ENCODE measurements around the gene PLB1. TPM values are rescaled to one million over a fixed set of nuclear protein-coding genes. Genes with fewer than 3 reads are reported as not detected.

PLB1 gene
- total and polyA plus RNA-seq, 9 of the 15 experiments (the other 6 are each of a cell fraction or from before 2014, with no cell fraction given) = 0.01 to 0.09 (median 0.07) TPM; not detected in 2

DNA sequence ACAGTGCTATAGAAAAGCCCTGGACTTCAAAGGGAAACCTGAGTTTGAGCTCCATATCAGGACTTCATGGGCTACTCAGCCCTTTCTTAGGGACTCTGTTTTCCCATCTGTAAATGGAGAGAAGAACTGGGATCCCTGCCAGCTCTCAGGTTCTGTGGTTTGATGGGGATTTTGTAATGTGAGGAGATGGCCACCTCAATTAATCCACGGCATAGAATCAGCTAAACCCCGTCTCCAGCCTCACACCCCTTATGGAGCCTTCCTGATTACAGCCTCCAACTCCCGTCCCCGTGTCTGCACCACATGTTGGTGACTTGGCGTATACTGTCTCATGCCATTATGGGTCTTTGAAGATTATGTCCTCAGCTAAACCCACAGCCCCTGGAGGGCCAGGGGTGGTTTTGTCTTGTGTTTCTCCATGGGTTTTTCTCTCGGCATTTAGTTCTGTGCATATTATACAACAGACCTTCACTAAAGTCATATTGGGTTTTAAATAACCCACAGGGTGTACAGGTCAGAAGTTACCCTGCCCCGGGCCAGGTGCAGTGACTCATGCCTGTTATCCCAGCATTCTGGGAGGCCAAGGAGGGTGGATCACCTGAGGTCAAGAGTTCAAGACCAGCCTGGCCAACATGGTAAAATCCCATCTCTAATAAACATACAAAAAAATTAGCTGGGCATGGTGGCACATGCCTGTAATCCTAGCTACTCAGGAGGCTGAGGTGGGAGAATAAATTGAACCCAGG lies 192.0 kb downstream of the PLB1 start:
- DNase-seq (ENCODE audit: extremely low read depth in 1 of 4, low spot score in 3 of 4) = peak in 2 of 4 experiments; percentile 26 to 31
- H3K4me1 ChIP-seq (replicated peaks in 1 of 2; ENCODE audit: control insufficient read depth in 2 of 2, insufficient read depth in 2 of 2, low read length in 2 of 2) = peaks cover 17 to 41% of the 10 kb centered on the region in 2 experiments
- FAIRE-seq = peak; percentile 44
- peak; percentile 45 for TF ChIP-seq MGA (IDR thresholded peaks at IDR 0.05)
- peak; percentile 49; the same call in 1 of the 2 replicates for TF ChIP-seq NFIC (IDR thresholded peaks at IDR 0.05)
- TF ChIP-seq, protein P1, sequence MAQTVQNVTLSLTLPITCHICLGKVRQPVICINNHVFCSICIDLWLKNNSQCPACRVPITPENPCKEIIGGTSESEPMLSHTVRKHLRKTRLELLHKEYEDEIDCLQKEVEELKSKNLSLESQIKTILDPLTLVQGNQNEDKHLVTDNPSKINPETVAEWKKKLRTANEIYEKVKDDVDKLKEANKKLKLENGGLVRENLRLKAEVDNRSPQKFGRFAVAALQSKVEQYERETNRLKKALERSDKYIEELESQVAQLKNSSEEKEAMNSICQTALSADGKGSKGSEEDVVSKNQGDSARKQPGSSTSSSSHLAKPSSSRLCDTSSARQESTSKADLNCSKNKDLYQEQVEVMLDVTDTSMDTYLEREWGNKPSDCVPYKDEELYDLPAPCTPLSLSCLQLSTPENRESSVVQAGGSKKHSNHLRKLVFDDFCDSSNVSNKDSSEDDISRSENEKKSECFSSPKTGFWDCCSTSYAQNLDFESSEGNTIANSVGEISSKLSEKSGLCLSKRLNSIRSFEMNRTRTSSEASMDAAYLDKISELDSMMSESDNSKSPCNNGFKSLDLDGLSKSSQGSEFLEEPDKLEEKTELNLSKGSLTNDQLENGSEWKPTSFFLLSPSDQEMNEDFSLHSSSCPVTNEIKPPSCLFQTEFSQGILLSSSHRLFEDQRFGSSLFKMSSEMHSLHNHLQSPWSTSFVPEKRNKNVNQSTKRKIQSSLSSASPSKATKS (CRISPR knock-in tag; IDR thresholded peaks at IDR 0.05) = no peak
- TF ChIP-seq PPARD (CRISPR knock-in tag; IDR thresholded peaks at IDR 0.05) = no peak
- TF ChIP-seq E2F6 (IDR thresholded peaks at IDR 0.05; ENCODE audit: borderline replicate concordance in 1 of 2, extremely low read depth in 1 of 2, insufficient read depth in 1 of 2, insufficient read length in 1 of 2, low read depth in 1 of 2, low read length in 1 of 2, poor library complexity in 1 of 2, severe bottlenecking in 1 of 2) = peak in 1 of 2 experiments; percentile 37
- H3K9me3 ChIP-seq (replicated peaks; ENCODE audit: control insufficient read depth, insufficient read depth, low read depth, low read length) = no peaks in the 10 kb centered on the region
- in situ Hi-C loops (cut with MboI) (no loop called here), intact Hi-C loops (cut with micrococcal nuclease) (no loop called here)
- 36% methylated on average over 7 of the region's 7 CpGs for WGBS (ENCODE audit: insufficient coverage, low coverage, missing lambda C conversion rate)
- H3K9ac ChIP-seq (ENCODE audit: insufficient read depth in 1 of 2, low read depth in 2 of 2, low read length in 2 of 2) = no peak overlapping the region
- H3K4me3 ChIP-seq = no peak overlapping the region
- peaks cover 4% of the 10 kb centered on the region for H3K9me1 ChIP-seq (ENCODE audit: control insufficient read depth, insufficient read depth, low read length)
- H4K20me1 ChIP-seq (replicated peaks; ENCODE audit: control insufficient read depth, insufficient read depth, low read length) = no peaks in the 10 kb centered on the region
- H3K36me3 ChIP-seq (ENCODE audit: control insufficient read depth, insufficient read depth, low read length) = no peaks in the 10 kb centered on the region
- no peak for ATAC-seq
- CTCF ChIA-PET (ENCODE audit: low intra/inter-chr PET ratio) = no interaction called here
- no peaks in the 10 kb centered on the region for H3K79me2 ChIP-seq (ENCODE audit: control insufficient read depth, insufficient read depth, low read length)
- H2AFZ ChIP-seq (ENCODE audit: low read depth, low read length) = 0 out of 2 replicates have a peak overlapping the region, but pooled peaks have one; percentile 43
- no peak overlapping the region for H3K27ac ChIP-seq (ENCODE audit: extremely low read depth, low read depth, low read length)
- POLR2A ChIA-PET = interaction anchor here (1.0 to 1.3 kb wide), 3 partner anchors 12 to 57 kb away, joined by 3 to 4 read pairs (median 3); no protein-coding TSS in a partner anchor
- H3K4me2 ChIP-seq (ENCODE audit: insufficient read depth, low read length) = no peak overlapping the region
- no peaks in the 10 kb centered on the region for H3K27me3 ChIP-seq (ENCODE audit: control insufficient read depth in 2 of 2, insufficient read depth in 2 of 2, low read length in 2 of 2)
- no TSS peak for BruUV-seq (replicated peaks)

Data from K562 (cell line).